ENCODE results near the gene CLDN20. TPM values are rescaled to one million over a fixed set of nuclear protein-coding genes. Genes with fewer than 3 reads are reported as not detected.
A peak's percentile ranks its signal among the peaks of the same experiment; 100 is the strongest.

CLDN20 gene
- total RNA-seq, 2 experiments from 2014 or later, result not detected

GRCh38 chr6:155246825-155247224 lies 17.0 kb upstream of the CLDN20 start:
- no peaks in the 10 kb centered on the region for H3K4me1 Mint-ChIP-seq (ENCODE audit: low read depth)
- no peaks in the 10 kb centered on the region for H3K27me3 Mint-ChIP-seq (ENCODE audit: low read depth)
- no peaks in the 10 kb centered on the region for H3K9me3 Mint-ChIP-seq (ENCODE audit: insufficient read depth)
- peaks cover 13% of the 10 kb centered on the region for H3K36me3 Mint-ChIP-seq (ENCODE audit: low read depth)
- CTCF ChIA-PET, result interaction anchor here (2.1 to 3.0 kb wide), 3 partner anchors 21 to 319 kb away, joined by 6 to 20 read pairs (median 9); no protein-coding TSS in a partner anchor
- no peak for DNase-seq
- POLR2A ChIA-PET, result no interaction called here
- no peak for ATAC-seq
- no peak overlapping the region for H3K4me3 Mint-ChIP-seq
- no peak overlapping the region for H3K27ac Mint-ChIP-seq

- H3K27ac Mint-ChIP-seq, result no peak overlapping the region
- CTCF ChIA-PET, result interaction anchor here (0.9 to 3.0 kb wide), 6 partner anchors 20 to 572 kb away, joined by 3 to 20 read pairs (median 5); no protein-coding TSS in a partner anchor
Observed at GRCh38 chr6:155247618-155248007, 16.2 kb upstream of the CLDN20 start.

GRCh38 chr6:155248008-155249001 lies 15.5 kb upstream of the CLDN20 start:
- CTCF ChIA-PET, result interaction anchor here (0.8 to 3.0 kb wide), 7 partner anchors 19 to 573 kb away, joined by 3 to 20 read pairs (median 4); no protein-coding TSS in a partner anchor
- Mint-ChIP-seq H3K4me3 (no peak overlapping the region), H3K4me1 (ENCODE audit: low read depth) (no peaks in the 10 kb centered on the region), H3K9me3 (ENCODE audit: insufficient read depth) (no peaks in the 10 kb centered on the region), H3K27ac (no peak overlapping the region), H3K27me3 (ENCODE audit: low read depth) (no peaks in the 10 kb centered on the region), H3K36me3 (ENCODE audit: low read depth) (peaks cover 15% of the 10 kb centered on the region)
- ATAC-seq (no peak), DNase-seq (peak; percentile 25)
- POLR2A ChIA-PET, result no interaction called here

More at GRCh38 chr6:155247618-155248007, 16.2 kb upstream of the CLDN20 start:
- Mint-ChIP-seq H3K27me3 (ENCODE audit: low read depth) (no peaks in the 10 kb centered on the region), H3K4me1 (ENCODE audit: low read depth) (no peaks in the 10 kb centered on the region), H3K4me3 (no peak overlapping the region), H3K9me3 (ENCODE audit: insufficient read depth) (no peaks in the 10 kb centered on the region), H3K36me3 (ENCODE audit: low read depth) (peaks cover 13% of the 10 kb centered on the region)
- POLR2A ChIA-PET, result no interaction called here
- ATAC-seq (no peak), DNase-seq (no peak)

GRCh38 chr6:155250701-155251381 lies 13.0 kb upstream of the CLDN20 start:
- POLR2A ChIA-PET, result no interaction called here

GRCh38 chr6:155252581-155252980 lies 11.2 kb upstream of the CLDN20 start:
- Mint-ChIP-seq H3K27ac (no peak overlapping the region), H3K27me3 (ENCODE audit: low read depth) (no peaks in the 10 kb centered on the region), H3K4me3 (no peak overlapping the region), H3K36me3 (ENCODE audit: low read depth) (peaks cover 27% of the 10 kb centered on the region), H3K9me3 (ENCODE audit: insufficient read depth) (no peaks in the 10 kb centered on the region), H3K4me1 (ENCODE audit: low read depth) (no peaks in the 10 kb centered on the region)
- POLR2A ChIA-PET, result no interaction called here
- DNase-seq (no peak), ATAC-seq (no peak)
- CTCF ChIA-PET, result no interaction called here

More at GRCh38 chr6:155250701-155251381, 13.0 kb upstream of the CLDN20 start:
- ATAC-seq (no peak), DNase-seq (no peak)
- Mint-ChIP-seq H3K27me3 (ENCODE audit: low read depth) (no peaks in the 10 kb centered on the region), H3K36me3 (ENCODE audit: low read depth) (peaks cover 29% of the 10 kb centered on the region), H3K4me1 (ENCODE audit: low read depth) (no peaks in the 10 kb centered on the region), H3K9me3 (ENCODE audit: insufficient read depth) (no peaks in the 10 kb centered on the region), H3K4me3 (no peak overlapping the region), H3K27ac (no peak overlapping the region)
- CTCF ChIA-PET, result interaction anchor here (0.9 to 1.5 kb wide), 3 partner anchors 16 to 383 kb away, joined by 3 to 7 read pairs (median 3); no protein-coding TSS in a partner anchor

- DNase-seq (no peak), ATAC-seq (no peak)
- ChIA-PET CTCF (no interaction called here), POLR2A (no interaction called here)
- Mint-ChIP-seq H3K27ac (no peak overlapping the region), H3K4me3 (no peak overlapping the region), H3K9me3 (ENCODE audit: insufficient read depth) (no peaks in the 10 kb centered on the region), H3K27me3 (ENCODE audit: low read depth) (no peaks in the 10 kb centered on the region), H3K36me3 (ENCODE audit: low read depth) (peaks cover 30% of the 10 kb centered on the region), H3K4me1 (ENCODE audit: low read depth) (no peaks in the 10 kb centered on the region)
Observed at GRCh38 chr6:155253337-155253736, 10.5 kb upstream of the CLDN20 start.

DNA sequence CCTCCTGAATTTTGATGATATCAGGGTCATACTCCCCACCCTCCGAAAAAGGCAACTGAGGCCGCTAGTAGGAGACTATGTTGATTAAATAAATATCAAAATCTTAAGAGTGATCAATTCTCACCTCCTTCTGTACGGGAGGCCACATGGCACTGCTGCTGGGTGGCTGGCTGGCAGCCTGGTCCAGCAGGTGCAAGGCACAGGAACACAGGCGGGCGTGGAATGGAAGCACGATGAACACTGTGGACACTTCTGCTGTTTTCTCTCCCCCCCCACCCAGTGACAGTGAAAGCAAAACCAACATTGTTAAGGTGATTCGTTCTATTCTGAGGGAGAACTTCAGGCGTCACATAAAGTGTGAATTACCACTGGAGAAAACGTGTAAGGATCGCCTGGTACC lies 9.7 kb upstream of the CLDN20 start:
- ChIA-PET CTCF (no interaction called here), POLR2A (no interaction called here)
- Mint-ChIP-seq H3K36me3 (ENCODE audit: low read depth) (peaks cover 30% of the 10 kb centered on the region), H3K9me3 (ENCODE audit: insufficient read depth) (no peaks in the 10 kb centered on the region), H3K27ac (no peak overlapping the region), H3K4me1 (ENCODE audit: low read depth) (no peaks in the 10 kb centered on the region), H3K27me3 (ENCODE audit: low read depth) (no peaks in the 10 kb centered on the region), H3K4me3 (no peak overlapping the region)
- DNase-seq (no peak), ATAC-seq (no peak)

DNA sequence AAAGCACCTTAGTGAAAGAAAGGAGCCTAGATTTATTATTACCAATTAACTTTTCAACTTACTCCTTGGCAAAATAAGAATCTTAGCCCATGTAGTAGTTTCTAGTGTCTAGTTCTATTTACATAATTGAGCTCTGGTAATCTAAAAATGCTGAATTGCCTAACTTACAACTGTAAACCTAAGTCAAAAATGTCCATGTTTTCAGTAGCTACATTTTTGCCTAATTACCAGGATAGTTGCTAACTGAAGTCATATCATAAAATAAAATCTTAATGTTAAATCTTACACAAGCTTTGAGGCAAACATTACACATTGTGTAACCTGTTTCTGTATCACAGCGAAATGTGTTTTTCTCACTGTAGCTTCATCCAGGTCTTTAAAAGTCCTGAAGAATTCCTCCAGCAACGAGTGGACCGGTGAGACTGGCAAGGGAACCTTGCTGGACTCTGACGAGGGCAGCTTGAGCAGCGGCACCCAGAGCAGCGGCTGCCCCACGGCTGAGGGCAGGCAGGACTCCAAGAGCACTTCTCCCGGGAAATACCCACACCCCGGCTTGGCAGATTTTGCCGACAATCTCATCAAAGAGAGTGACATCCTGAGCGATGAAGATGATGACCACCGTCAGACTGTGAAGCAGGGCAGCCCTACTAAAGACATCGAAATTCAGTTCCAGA lies 7.6 kb upstream of the CLDN20 start:
- CTCF ChIA-PET, result interaction anchor here (0.6 to 1.6 kb wide), 2 partner anchors 11 to 81 kb away, joined by 3 to 5 read pairs; no protein-coding TSS in a partner anchor
- DNase-seq, result no peak
- Mint-ChIP-seq H3K4me1 (ENCODE audit: low read depth) (no peaks in the 10 kb centered on the region), H3K27me3 (ENCODE audit: low read depth) (no peaks in the 10 kb centered on the region), H3K27ac (no peak overlapping the region), H3K9me3 (ENCODE audit: insufficient read depth) (no peaks in the 10 kb centered on the region), H3K36me3 (ENCODE audit: low read depth) (peaks cover 24% of the 10 kb centered on the region), H3K4me3 (no peak overlapping the region)
- POLR2A ChIA-PET, result no interaction called here
- ATAC-seq, result no peak

GRCh38 chr6:155257796-155258195 lies 6.0 kb upstream of the CLDN20 start:
- Mint-ChIP-seq H3K36me3 (ENCODE audit: low read depth) (peaks cover 22% of the 10 kb centered on the region), H3K27me3 (ENCODE audit: low read depth) (no peaks in the 10 kb centered on the region), H3K4me3 (no peak overlapping the region), H3K4me1 (ENCODE audit: low read depth) (no peaks in the 10 kb centered on the region), H3K9me3 (ENCODE audit: insufficient read depth) (no peaks in the 10 kb centered on the region), H3K27ac (no peak overlapping the region)
- ChIA-PET CTCF (interaction anchor here (1.3 kb wide), 2 partner anchors 10 to 31 kb away, joined by 3 to 4 read pairs; no protein-coding TSS in a partner anchor), POLR2A (no interaction called here)
- no peak for DNase-seq
- no peak for ATAC-seq

DNA sequence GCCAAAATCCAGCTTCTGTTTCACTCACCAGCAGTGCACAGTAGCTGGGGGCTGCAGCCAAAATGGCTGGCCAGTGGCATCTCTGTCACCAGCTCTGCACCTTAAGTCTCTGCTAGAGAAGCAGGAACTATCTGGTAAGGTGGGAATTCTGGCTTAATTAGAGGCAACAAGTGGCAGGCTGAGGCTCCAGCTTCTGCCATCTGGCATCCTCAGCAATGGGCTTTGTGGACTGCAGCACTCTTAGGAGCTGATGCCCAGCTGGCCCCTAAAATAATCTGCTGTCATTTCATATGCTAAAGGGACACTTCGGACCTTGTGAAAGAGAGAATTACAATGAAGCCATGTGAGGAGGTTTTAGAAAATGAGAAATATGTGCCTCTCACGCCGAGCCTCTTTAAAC lies 4.6 kb upstream of the CLDN20 start:
- Mint-ChIP-seq H3K36me3 (ENCODE audit: low read depth) (peaks cover 15% of the 10 kb centered on the region), H3K27ac (no peak overlapping the region), H3K9me3 (ENCODE audit: insufficient read depth) (no peaks in the 10 kb centered on the region), H3K4me3 (no peak overlapping the region), H3K27me3 (ENCODE audit: low read depth) (no peaks in the 10 kb centered on the region), H3K4me1 (ENCODE audit: low read depth) (no peaks in the 10 kb centered on the region)
- ChIA-PET CTCF (interaction anchor here (0.8 kb wide), 1 partner anchor 16 kb away, joined by 3 read pairs; no protein-coding TSS in a partner anchor), POLR2A (no interaction called here)
- ATAC-seq, result no peak
- DNase-seq, result no peak

- no peak for DNase-seq
- H3K4me3 Mint-ChIP-seq, result no peak overlapping the region
- no peaks in the 10 kb centered on the region for H3K27me3 Mint-ChIP-seq (ENCODE audit: low read depth)
- H3K9me3 Mint-ChIP-seq (ENCODE audit: insufficient read depth), result no peaks in the 10 kb centered on the region
- peaks cover 11% of the 10 kb centered on the region for H3K36me3 Mint-ChIP-seq (ENCODE audit: low read depth)
- CTCF ChIA-PET, result interaction anchor here (0.8 kb wide), 2 partner anchors 10 to 15 kb away, joined by 3 to 4 read pairs; no protein-coding TSS in a partner anchor
- POLR2A ChIA-PET, result no interaction called here
- no peaks in the 10 kb centered on the region for H3K4me1 Mint-ChIP-seq (ENCODE audit: low read depth)
- H3K27ac Mint-ChIP-seq, result no peak overlapping the region
- ATAC-seq, result no peak
Observed at GRCh38 chr6:155259897-155260296, 3.9 kb upstream of the CLDN20 start.
